A549 (cell line): ENCODE data around the gene MS4A4A.

ENCODE experiments used
- BHLHE40 ChIP-seq: IDR thresholded peaks from 2 replicates; pipeline ENCODE4 v1.6.1; 2012; ENCODE audit warnings: low read depth, low read length, inconsistent platforms
- CHD2 ChIP-seq: fragments of 150-350 bp; IDR thresholded peaks from 2 replicates; pipeline ENCODE4 v1.6.1; 2014; ENCODE audit warnings: low read length; ENCODE audit not compliant: partially characterized antibody
- CTCF ChIP-seq: fragments of >200 bp; sonication (Bioruptor Twin); formaldehyde crosslinking; IDR thresholded peaks from 3 replicates; pipeline ENCODE4 v1.5.1; 2016
- EHF ChIP-seq: fragments of 250-450 bp; sonication (Bioruptor Pico); IDR thresholded peaks from 2 replicates; pipeline ENCODE4 v1.5.0; 2020; ENCODE audit warnings: mild to moderate bottlenecking
- JUN ChIP-seq, 2 experiments: fragments of >200 bp; sonication (Bioruptor Twin); formaldehyde crosslinking; IDR thresholded peaks; 2 replicates in 1 of 2; 3 replicates in 1 of 2; pipeline ENCODE4 v1.6.1; 2016 to 2017
- POLR2A ChIP-seq: IDR thresholded peaks from 2 replicates; pipeline ENCODE4 v1.6.1; 2012; ENCODE audit warnings: mild to moderate bottlenecking, low read length
- RAD21 ChIP-seq, 2 experiments: fragments of >200 bp in 1 of 2; sonication (Bioruptor Twin) in 1 of 2; formaldehyde crosslinking in 1 of 2; IDR thresholded peaks in 1 of 2; conservative IDR thresholded peaks in 1 of 2; 2 replicates in 1 of 2; 3 replicates in 1 of 2; pipeline ENCODE4 v1.6.1; 2012 to 2018; ENCODE audit warnings: inconsistent platforms in 1 of 2
- SMC3 ChIP-seq: fragments of >200 bp; sonication (Bioruptor Twin); formaldehyde crosslinking; IDR thresholded peaks from 3 replicates; pipeline ENCODE4 v1.6.1; 2018; ENCODE audit warnings: inconsistent platforms
- TFCP2L1 ChIP-seq: fragments of 250-450 bp; sonication (Bioruptor Pico); IDR thresholded peaks from 2 replicates; pipeline ENCODE4 v1.5.0; 2021; ENCODE audit warnings: mild to moderate bottlenecking
- USF2 ChIP-seq: fragments of 450-650 bp; IDR thresholded peaks from 2 replicates; pipeline ENCODE4 v1.6.1; 2014; ENCODE audit warnings: antibody characterized with exemption

- TF ChIP-seq CTCF (no peak), SMC3 (no peak), POLR2A (no peak), JUN (IDR thresholded peaks at IDR 0.05) (no peak), BHLHE40 (no peak), CHD2 (no peak), USF2 (no peak), TFCP2L1 (CRISPR knock-in tag) (no peak), EHF (CRISPR knock-in tag) (no peak), RAD21 (conservative IDR thresholded peaks at IDR 0.05 in 1 of 2, IDR thresholded peaks at IDR 0.05 in 1 of 2) (no peak)
Observed at GRCh38 chr11:60348116-60348515, 67.7 kb downstream of the MS4A4A start.
